HepG2 (cell line): Measurements from ENCODE around the gene CIBAR2. TPM values are rescaled to one million over a fixed set of nuclear protein-coding genes. Genes with fewer than 3 reads are reported as not detected.
A peak's percentile ranks its signal among the peaks of the same experiment; 100 is the strongest.

Experiments
- CEBPG ChIP-seq: IDR thresholded peaks from 2 replicates; pipeline ENCODE4 v1.6.1; 2016
- ELF3 ChIP-seq: IDR thresholded peaks from 2 replicates; pipeline ENCODE4 v1.6.1; 2016; ENCODE audit warnings: missing genetic modification reagents, missing compliant biosample characterization
- FOXK1 ChIP-seq: sonication (generic); formaldehyde crosslinking; IDR thresholded peaks from 2 replicates; pipeline ENCODE4 v1.4.0; 2020; ENCODE audit warnings: low read depth, missing genetic modification reagents, borderline replicate concordance
- GABPB1 ChIP-seq: IDR thresholded peaks from 2 replicates; pipeline ENCODE4 v1.6.1; 2016; ENCODE audit warnings: mild to moderate bottlenecking, missing genetic modification reagents, moderate library complexity, missing compliant biosample characterization
- GPN1 ChIP-seq: sonication (generic); formaldehyde crosslinking; IDR thresholded peaks from 2 replicates; pipeline ENCODE4 v1.5.1; 2020; ENCODE audit warnings: missing genetic modification reagents, borderline replicate concordance
- HMG20B ChIP-seq: conservative IDR thresholded peaks from 2 replicates; pipeline ENCODE4 v1.6.1; 2016; ENCODE audit warnings: missing genetic modification reagents, missing compliant biosample characterization
- KAT8 ChIP-seq: IDR thresholded peaks from 2 replicates; pipeline ENCODE4 v1.6.1; 2016; ENCODE audit warnings: missing genetic modification reagents, missing compliant biosample characterization
- KDM5B ChIP-seq: sonication (generic); formaldehyde crosslinking; IDR thresholded peaks from 2 replicates; pipeline ENCODE4 v1.4.0; 2020; ENCODE audit warnings: missing genetic modification reagents, mild to moderate bottlenecking, borderline replicate concordance
- KLF9 ChIP-seq: IDR thresholded peaks from 2 replicates; pipeline ENCODE4 v1.6.1; 2016; ENCODE audit warnings: low read depth
- MBNL3 ChIP-seq: fragments of 250-450 bp; sonication (Bioruptor Pico); conservative IDR thresholded peaks from 2 replicates; pipeline ENCODE4 v1.8.0; 2022; ENCODE audit warnings: mild to moderate bottlenecking, inconsistent platforms
- MTA1 ChIP-seq: sonication (generic); formaldehyde crosslinking; IDR thresholded peaks from 2 replicates; pipeline ENCODE4 v1.4.0; 2020; ENCODE audit warnings: missing genetic modification reagents, mild to moderate bottlenecking, borderline replicate concordance
- NFRKB ChIP-seq: fragments of 450-650 bp; IDR thresholded peaks from 2 replicates; pipeline ENCODE4 v1.6.1; 2017
- RAD21 ChIP-seq: fragments of 450-650 bp; formaldehyde crosslinking; IDR thresholded peaks from 2 replicates; pipeline ENCODE4 v1.5.0; 2020; ENCODE audit warnings: mild to moderate bottlenecking
- RXRA ChIP-seq: sonication (generic); formaldehyde crosslinking; IDR thresholded peaks from 2 replicates; pipeline ENCODE4 v1.5.1; 2020; ENCODE audit warnings: missing genetic modification reagents
- ZFP36L2 ChIP-seq: sonication (generic); formaldehyde crosslinking; IDR thresholded peaks from 2 replicates; pipeline ENCODE4 v1.4.0; 2020; ENCODE audit warnings: missing genetic modification reagents
- ZNF335 ChIP-seq: sonication (generic); formaldehyde crosslinking; IDR thresholded peaks from 2 replicates; pipeline ENCODE4 v1.4.0; 2020; ENCODE audit warnings: missing genetic modification reagents
- ZNF337 ChIP-seq: sonication (generic); formaldehyde crosslinking; IDR thresholded peaks from 2 replicates; pipeline ENCODE4 v1.5.1; 2020; ENCODE audit warnings: missing genetic modification reagents, low read depth, mild to moderate bottlenecking, borderline replicate concordance
- ZNF484 ChIP-seq: sonication (generic); formaldehyde crosslinking; IDR thresholded peaks from 2 replicates; pipeline ENCODE4 v1.5.1; 2020; ENCODE audit warnings: mild to moderate bottlenecking, low read depth, missing genetic modification reagents, borderline replicate concordance
- ZNF709 ChIP-seq: sonication (generic); formaldehyde crosslinking; IDR thresholded peaks from 2 replicates; pipeline ENCODE4 v1.5.0; 2020; ENCODE audit warnings: mild to moderate bottlenecking, missing genetic modification reagents
- ZNF724P ChIP-seq: sonication (generic); formaldehyde crosslinking; IDR thresholded peaks from 2 replicates; pipeline ENCODE4 v1.8.0; 2022; ENCODE audit warnings: missing genetic modification reagents, borderline replicate concordance
- ZNF781 ChIP-seq: sonication (generic); formaldehyde crosslinking; IDR thresholded peaks from 2 replicates; pipeline ENCODE4 v1.5.1; 2020; ENCODE audit warnings: borderline replicate concordance, mild to moderate bottlenecking, missing genetic modification reagents; ENCODE audit errors: not compliant biosample characterization
- ZNF878 ChIP-seq: sonication (generic); formaldehyde crosslinking; IDR thresholded peaks from 2 replicates; pipeline ENCODE4 v1.8.1; 2023; ENCODE audit warnings: mild to moderate bottlenecking, missing genetic modification reagents, moderate library complexity
- polyA plus RNA-seq, 8 experiments: library from polyadenylated mRNA; depleted of rRNA in 3 of 8; stranded (reverse) in 7 of 8; unstranded in 1 of 8; fragments of >200 nt; fragmentation: Illumina TruSeq in 4 of 8; extraction: Trizol in 4 of 8; gene quantifications; 2 replicates each; pipeline versions ENCODE4 v1.2.1 to v1.2.3, GENCODE V29; 2011 to 2016; ENCODE audit warnings: low read depth in 4 of 8, missing spikeins in 1 of 8, mixed read lengths in 1 of 8; ENCODE audit not compliant: insufficient read depth in 1 of 8
- total RNA-seq, 5 experiments: library from RNA; depleted of rRNA; stranded (reverse); fragments of >200 nt; fragmentation: Illumina TruSeq; extraction: Trizol; gene quantifications; 2 replicates each; pipeline ENCODE4 v1.2.3, GENCODE V29; 2016; ENCODE audit warnings: low read depth in 1 of 5
- TF ChIP-seq, protein P1 (sequence below): IDR thresholded peaks from 2 replicates; pipeline ENCODE4 v1.6.1; 2016; ENCODE audit warnings: low read depth, borderline replicate concordance
- TF ChIP-seq, protein P2 (sequence below): IDR thresholded peaks from 2 replicates; pipeline ENCODE4 v1.6.1; 2012; ENCODE audit warnings: inconsistent platforms
- TF ChIP-seq, protein P3 (sequence below): sonication (generic); formaldehyde crosslinking; IDR thresholded peaks from 2 replicates; pipeline ENCODE4 v1.5.1; 2020; ENCODE audit warnings: missing genetic modification reagents, mild to moderate bottlenecking, borderline replicate concordance
- TF ChIP-seq, protein P4 (sequence below): sonication (generic); formaldehyde crosslinking; IDR thresholded peaks from 2 replicates; pipeline ENCODE4 v1.4.0; 2020; ENCODE audit warnings: missing genetic modification reagents, borderline replicate concordance

Gene CIBAR2
- total and polyA plus RNA-seq, 2 of the 13 experiments (the other 11 are each of a cell fraction or from before 2014, with no cell fraction given), result not detected

DNA sequence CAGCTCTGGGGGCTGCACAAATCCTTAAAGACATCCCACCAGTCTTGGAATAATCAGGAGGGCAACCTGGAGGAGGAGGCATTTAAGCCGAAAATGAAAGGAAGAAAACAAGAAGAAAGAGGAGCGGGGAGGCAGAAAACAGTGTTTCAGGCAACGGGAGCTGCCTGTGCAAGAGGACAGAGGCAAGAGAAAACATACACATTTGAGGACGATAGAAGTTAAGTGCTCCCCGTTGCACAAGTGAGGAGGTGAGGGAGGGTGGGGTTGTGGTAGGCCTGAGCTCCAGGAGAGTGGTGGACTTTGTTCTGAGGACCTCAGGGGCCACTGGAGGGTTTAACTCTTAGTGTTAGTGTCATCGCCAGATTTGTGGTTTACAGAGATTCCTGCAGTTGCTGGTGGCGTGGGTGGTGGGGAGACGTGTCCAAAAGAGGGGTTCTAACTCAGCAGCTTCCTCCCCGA is 27.6 kb upstream of the CIBAR2 start (continued):
- TF ChIP-seq ZNF484 (CRISPR knock-in tag) (peak; percentile 82; the same call in 1 of the 2 replicates), CEBPG (CRISPR knock-in tag) (peak; percentile 88), ZNF337 (CRISPR knock-in tag) (no peak), MTA1 (CRISPR knock-in tag) (peak; percentile 80; the same call in 1 of the 2 replicates), ZNF335 (CRISPR knock-in tag) (no peak), RAD21 (CRISPR knock-in tag) (no peak), ZNF709 (CRISPR knock-in tag) (no peak), KDM5B (CRISPR knock-in tag) (0 out of 2 replicates have a peak, but pooled peaks have one; percentile 36), KLF9 (CRISPR knock-in tag) (no peak), FOXK1 (CRISPR knock-in tag) (no peak), GABPB1 (CRISPR knock-in tag) (no peak; the same call in 1 of the 2 replicates), ELF3 (CRISPR knock-in tag) (peak; percentile 43; the same call in 1 of the 2 replicates), MBNL3 (CRISPR knock-in tag) (no peak), ZNF878 (CRISPR knock-in tag) (no peak), NFRKB (no peak), HMG20B (CRISPR knock-in tag) (0 out of 2 replicates have a peak, but pooled peaks have one; percentile 24), ZFP36L2 (CRISPR knock-in tag) (no peak), ZNF781 (CRISPR knock-in tag) (no peak), RXRA (CRISPR knock-in tag) (peak; percentile 29; the same call in 1 of the 2 replicates), KAT8 (CRISPR knock-in tag) (peak; percentile 74; the same call in 1 of the 2 replicates), GPN1 (CRISPR knock-in tag) (no peak), ZNF724P (CRISPR knock-in tag) (0 out of 2 replicates have a peak, but pooled peaks have one; percentile 41)
- TF ChIP-seq, protein P1, sequence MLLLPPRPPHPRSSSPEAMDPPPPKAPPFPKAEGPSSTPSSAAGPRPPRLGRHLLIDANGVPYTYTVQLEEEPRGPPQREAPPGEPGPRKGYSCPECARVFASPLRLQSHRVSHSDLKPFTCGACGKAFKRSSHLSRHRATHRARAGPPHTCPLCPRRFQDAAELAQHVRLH (CRISPR knock-in tag), result peak; percentile 86; the same call in 1 of the 2 replicates
- TF ChIP-seq, protein P2, sequence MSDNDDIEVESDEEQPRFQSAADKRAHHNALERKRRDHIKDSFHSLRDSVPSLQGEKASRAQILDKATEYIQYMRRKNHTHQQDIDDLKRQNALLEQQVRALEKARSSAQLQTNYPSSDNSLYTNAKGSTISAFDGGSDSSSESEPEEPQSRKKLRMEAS, result peak; percentile 46
- TF ChIP-seq, protein P3, sequence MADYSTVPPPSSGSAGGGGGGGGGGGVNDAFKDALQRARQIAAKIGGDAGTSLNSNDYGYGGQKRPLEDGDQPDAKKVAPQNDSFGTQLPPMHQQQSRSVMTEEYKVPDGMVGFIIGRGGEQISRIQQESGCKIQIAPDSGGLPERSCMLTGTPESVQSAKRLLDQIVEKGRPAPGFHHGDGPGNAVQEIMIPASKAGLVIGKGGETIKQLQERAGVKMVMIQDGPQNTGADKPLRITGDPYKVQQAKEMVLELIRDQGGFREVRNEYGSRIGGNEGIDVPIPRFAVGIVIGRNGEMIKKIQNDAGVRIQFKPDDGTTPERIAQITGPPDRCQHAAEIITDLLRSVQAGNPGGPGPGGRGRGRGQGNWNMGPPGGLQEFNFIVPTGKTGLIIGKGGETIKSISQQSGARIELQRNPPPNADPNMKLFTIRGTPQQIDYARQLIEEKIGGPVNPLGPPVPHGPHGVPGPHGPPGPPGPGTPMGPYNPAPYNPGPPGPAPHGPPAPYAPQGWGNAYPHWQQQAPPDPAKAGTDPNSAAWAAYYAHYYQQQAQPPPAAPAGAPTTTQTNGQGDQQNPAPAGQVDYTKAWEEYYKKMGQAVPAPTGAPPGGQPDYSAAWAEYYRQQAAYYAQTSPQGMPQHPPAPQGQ (CRISPR knock-in tag), result no peak
- TF ChIP-seq, protein P4, sequence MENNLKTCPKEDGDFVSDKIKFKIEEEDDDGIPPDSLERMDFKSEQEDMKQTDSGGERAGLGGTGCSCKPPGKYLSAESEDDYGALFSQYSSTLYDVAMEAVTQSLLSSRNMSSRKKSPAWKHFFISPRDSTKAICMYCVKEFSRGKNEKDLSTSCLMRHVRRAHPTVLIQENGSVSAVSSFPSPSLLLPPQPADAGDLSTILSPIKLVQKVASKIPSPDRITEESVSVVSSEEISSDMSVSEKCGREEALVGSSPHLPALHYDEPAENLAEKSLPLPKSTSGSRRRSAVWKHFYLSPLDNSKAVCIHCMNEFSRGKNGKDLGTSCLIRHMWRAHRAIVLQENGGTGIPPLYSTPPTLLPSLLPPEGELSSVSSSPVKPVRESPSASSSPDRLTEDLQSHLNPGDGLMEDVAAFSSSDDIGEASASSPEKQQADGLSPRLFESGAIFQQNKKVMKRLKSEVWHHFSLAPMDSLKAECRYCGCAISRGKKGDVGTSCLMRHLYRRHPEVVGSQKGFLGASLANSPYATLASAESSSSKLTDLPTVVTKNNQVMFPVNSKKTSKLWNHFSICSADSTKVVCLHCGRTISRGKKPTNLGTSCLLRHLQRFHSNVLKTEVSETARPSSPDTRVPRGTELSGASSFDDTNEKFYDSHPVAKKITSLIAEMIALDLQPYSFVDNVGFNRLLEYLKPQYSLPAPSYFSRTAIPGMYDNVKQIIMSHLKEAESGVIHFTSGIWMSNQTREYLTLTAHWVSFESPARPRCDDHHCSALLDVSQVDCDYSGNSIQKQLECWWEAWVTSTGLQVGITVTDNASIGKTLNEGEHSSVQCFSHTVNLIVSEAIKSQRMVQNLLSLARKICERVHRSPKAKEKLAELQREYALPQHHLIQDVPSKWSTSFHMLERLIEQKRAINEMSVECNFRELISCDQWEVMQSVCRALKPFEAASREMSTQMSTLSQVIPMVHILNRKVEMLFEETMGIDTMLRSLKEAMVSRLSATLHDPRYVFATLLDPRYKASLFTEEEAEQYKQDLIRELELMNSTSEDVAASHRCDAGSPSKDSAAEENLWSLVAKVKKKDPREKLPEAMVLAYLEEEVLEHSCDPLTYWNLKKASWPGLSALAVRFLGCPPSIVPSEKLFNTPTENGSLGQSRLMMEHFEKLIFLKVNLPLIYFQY (CRISPR knock-in tag), result 0 out of 2 replicates have a peak, but pooled peaks have one; percentile 19
